Measurements from ENCODE around the gene SPDYE3. TPM values are rescaled to one million over a fixed set of nuclear protein-coding genes. Genes with fewer than 3 reads are reported as not detected.

Gene SPDYE3
- polyA plus RNA-seq, 2 of the 4 experiments (the other 2 are of a cell fraction) = 0.04 TPM

DNA sequence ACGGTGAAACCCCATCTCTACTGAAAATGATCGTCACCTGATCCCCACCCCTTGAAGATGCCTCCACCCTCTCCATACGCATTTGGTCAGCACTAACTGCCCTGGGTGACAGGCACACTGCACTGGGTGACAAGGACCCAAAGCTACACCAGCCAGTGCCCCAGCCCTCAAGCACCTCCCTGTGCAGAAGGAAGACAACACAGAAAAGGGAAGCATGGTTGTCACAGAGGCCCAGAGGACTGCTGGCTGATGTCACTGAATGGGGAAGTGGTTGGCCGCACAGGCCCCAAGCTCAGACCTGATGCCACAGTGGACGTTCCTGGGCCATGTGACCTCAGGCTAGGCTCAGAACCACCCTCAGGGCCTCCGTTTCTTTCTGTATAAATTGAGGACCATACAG is 61.6 kb downstream of the SPDYE3 start:
- ATAC-seq = no peak
- no peaks in the 10 kb centered on the region for H3K9me3 ChIP-seq
- POLR2A ChIA-PET = no interaction called here
- 89% methylated on average over 6 of the region's 6 CpGs for WGBS (ENCODE audit: missing lambda C conversion rate)
- no peak for FAIRE-seq
- no peak for DNase-seq (ENCODE audit: low read depth in 1 of 2, low spot score in 1 of 2)
- peaks cover 7% of the 10 kb centered on the region; the same call in 2 of the 3 replicates for H3K4me1 ChIP-seq
- no peak for TF ChIP-seq CEBPB (IDR thresholded peaks at IDR 0.05)
- peak; percentile 50; the same call in 1 of the 2 replicates for TF ChIP-seq POLR2AphosphoS2 (conservative IDR thresholded peaks at IDR 0.05; ENCODE audit: low read length)
- no peak for TF ChIP-seq ZSCAN20 (CRISPR knock-in tag; IDR thresholded peaks at IDR 0.05)
- TF ChIP-seq JUN (IDR thresholded peaks at IDR 0.05) = 0 out of 5 replicates have a peak, but pooled peaks of 1 of the 2 experiments have one; percentile 9
- no peak overlapping the region for H3K4me2 ChIP-seq
- no peak overlapping the region for H3K4me3 ChIP-seq
- CTCF ChIA-PET = interaction anchor here (1.0 to 1.5 kb wide), 2 partner anchors 24 to 39 kb away, joined by 3 to 7 read pairs; no protein-coding TSS in a partner anchor
- H3K27ac ChIP-seq = no peak overlapping the region

GRCh38 chr7:100370303-100370702 is 62.8 kb downstream of the SPDYE3 start:
- WGBS (ENCODE audit: missing lambda C conversion rate) = 73% methylated on average over 4 of the region's 4 CpGs
- ChIA-PET POLR2A (interaction anchor here (0.7 kb wide), 1 partner anchor 159 kb away, joined by 3 read pairs; no protein-coding TSS in a partner anchor), CTCF (interaction anchor here (1.5 kb wide), 1 partner anchor 38 kb away, joined by 7 read pairs; no protein-coding TSS in a partner anchor)
- TF ChIP-seq NPAS2 (CRISPR knock-in tag; IDR thresholded peaks at IDR 0.05; ENCODE audit: borderline replicate concordance) (no peak), RARB (CRISPR knock-in tag; IDR thresholded peaks at IDR 0.05) (no peak), GATA3 (IDR thresholded peaks at IDR 0.05; ENCODE audit: borderline replicate concordance) (no peak), ZFP36 (IDR thresholded peaks at IDR 0.05; ENCODE audit: borderline replicate concordance, partially characterized antibody) (no peak), CHD2 (IDR thresholded peaks at IDR 0.05; ENCODE audit: low read length, partially characterized antibody) (no peak), CBX8 (IDR thresholded peaks at IDR 0.05) (no peak), CEBPB (IDR thresholded peaks at IDR 0.05) (no peak), ZC3H11A (IDR thresholded peaks at IDR 0.05) (no peak)
- TF ChIP-seq, protein P1, sequence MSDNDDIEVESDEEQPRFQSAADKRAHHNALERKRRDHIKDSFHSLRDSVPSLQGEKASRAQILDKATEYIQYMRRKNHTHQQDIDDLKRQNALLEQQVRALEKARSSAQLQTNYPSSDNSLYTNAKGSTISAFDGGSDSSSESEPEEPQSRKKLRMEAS (IDR thresholded peaks at IDR 0.05) = no peak
- FAIRE-seq = no peak
- Histone ChIP-seq H3K4me3 (no peak overlapping the region), H3K4me1 (peaks cover 7% of the 10 kb centered on the region; the same call in 2 of the 3 replicates), H3K4me2 (no peak overlapping the region), H3K9me3 (no peaks in the 10 kb centered on the region), H3K27ac (no peak overlapping the region)
- ATAC-seq = no peak
- DNase-seq (ENCODE audit: low read depth in 1 of 2, low spot score in 1 of 2) = no peak

DNA sequence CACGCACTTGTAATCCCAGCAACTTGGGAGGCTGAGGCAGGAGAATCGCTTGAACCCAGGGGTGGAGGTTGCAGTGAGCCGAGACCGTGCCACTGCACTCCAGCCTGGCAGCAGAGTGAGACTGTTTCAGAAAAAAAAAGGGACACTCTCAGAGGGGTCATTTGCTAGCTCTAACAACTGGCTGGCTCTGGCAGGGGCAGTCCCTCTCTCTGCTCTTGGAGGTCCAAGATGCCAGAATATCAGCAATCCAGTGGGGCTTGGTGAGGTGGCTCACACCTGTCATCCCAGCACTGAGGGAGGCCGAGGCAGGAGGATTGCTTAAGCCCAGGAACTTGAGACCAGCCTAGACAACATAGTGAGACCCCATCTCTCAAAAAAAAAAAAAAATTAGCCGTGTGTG is 63.2 kb downstream of the SPDYE3 start:
- ChIA-PET CTCF (no interaction called here), POLR2A (interaction anchor here (0.7 kb wide), 1 partner anchor 160 kb away, joined by 3 read pairs; no protein-coding TSS in a partner anchor)
- ATAC-seq (no peak), DNase-seq (ENCODE audit: low read depth in 1 of 2, low spot score in 1 of 2) (no peak), FAIRE-seq (no peak)
- TF ChIP-seq FOSB (CRISPR knock-in tag; IDR thresholded peaks at IDR 0.05) = no peak
- TF ChIP-seq HOXA7 (CRISPR knock-in tag; IDR thresholded peaks at IDR 0.05) = no peak
- TF ChIP-seq HOXB5 (CRISPR knock-in tag; IDR thresholded peaks at IDR 0.05) = no peak
- TF ChIP-seq EHF (CRISPR knock-in tag; IDR thresholded peaks at IDR 0.05) = no peak
- TF ChIP-seq RAD21 (conservative IDR thresholded peaks at IDR 0.05 in 1 of 2, IDR thresholded peaks at IDR 0.05 in 1 of 2) = no peak
- no peak for TF ChIP-seq ZSCAN20 (CRISPR knock-in tag; IDR thresholded peaks at IDR 0.05)
- no peak for TF ChIP-seq EHMT2 (IDR thresholded peaks at IDR 0.05; ENCODE audit: low read depth)
- TF ChIP-seq CHD2 (IDR thresholded peaks at IDR 0.05; ENCODE audit: low read length, partially characterized antibody) = no peak
- no peak for TF ChIP-seq ZC3H11A (IDR thresholded peaks at IDR 0.05)
- no peak for TF ChIP-seq PHF8 (IDR thresholded peaks at IDR 0.05; ENCODE audit: borderline replicate concordance, low read depth)
- no peak for TF ChIP-seq SREBF2 (IDR thresholded peaks at IDR 0.05)
- TF ChIP-seq NFE2L2 (conservative IDR thresholded peaks at IDR 0.05; ENCODE audit: low read length) = no peak
- no peak for TF ChIP-seq FOSL2 (IDR thresholded peaks at IDR 0.05)
- no peak for TF ChIP-seq FOSL2 (CRISPR knock-in tag; IDR thresholded peaks at IDR 0.05)
- TF ChIP-seq MAZ (IDR thresholded peaks at IDR 0.05; ENCODE audit: borderline replicate concordance, low read depth, low read length) = no peak
- TF ChIP-seq, protein P2, sequence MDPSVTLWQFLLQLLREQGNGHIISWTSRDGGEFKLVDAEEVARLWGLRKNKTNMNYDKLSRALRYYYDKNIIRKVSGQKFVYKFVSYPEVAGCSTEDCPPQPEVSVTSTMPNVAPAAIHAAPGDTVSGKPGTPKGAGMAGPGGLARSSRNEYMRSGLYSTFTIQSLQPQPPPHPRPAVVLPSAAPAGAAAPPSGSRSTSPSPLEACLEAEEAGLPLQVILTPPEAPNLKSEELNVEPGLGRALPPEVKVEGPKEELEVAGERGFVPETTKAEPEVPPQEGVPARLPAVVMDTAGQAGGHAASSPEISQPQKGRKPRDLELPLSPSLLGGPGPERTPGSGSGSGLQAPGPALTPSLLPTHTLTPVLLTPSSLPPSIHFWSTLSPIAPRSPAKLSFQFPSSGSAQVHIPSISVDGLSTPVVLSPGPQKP (IDR thresholded peaks at IDR 0.05; ENCODE audit: low read depth, low read length) = no peak
- no peak overlapping the region for H3K27ac ChIP-seq
- peaks cover 7% of the 10 kb centered on the region; the same call in 2 of the 3 replicates for H3K4me1 ChIP-seq
- H3K4me2 ChIP-seq = no peak overlapping the region
- 89% methylated on average over 6 of the region's 6 CpGs for WGBS (ENCODE audit: missing lambda C conversion rate)
- H3K4me3 ChIP-seq = no peak overlapping the region
- no peaks in the 10 kb centered on the region for H3K9me3 ChIP-seq

Measured in A549 (cell line).